B cell (primary cell): ENCODE results near the gene ECE1.

ENCODE experiments used
- CTCF ChIP-seq: fragments of 200-600 bp; IDR thresholded peaks from one replicate; pipeline ENCODE4 v1.8.0; 2022; ENCODE audit warnings: antibody characterized with exemption, mild to moderate bottlenecking
- EZH2 ChIP-seq: IDR thresholded peaks from 2 replicates; pipeline ENCODE4 v1.6.1; 2012; ENCODE audit warnings: borderline replicate concordance, low read depth, mild to moderate bottlenecking, moderate library complexity, low read length; ENCODE audit not compliant: insufficient read depth, poor library complexity, severe bottlenecking

GRCh38 chr1:21269461-21270085 lies 20.7 kb downstream of the ECE1 start:
- TF ChIP-seq CTCF (no peak), EZH2 (no peak)
